HepG2 (cell line): ENCODE results near the gene SRSF11. TPM values are rescaled to one million over a fixed set of nuclear protein-coding genes. Genes with fewer than 3 reads are reported as not detected.
A peak's percentile ranks its signal among the peaks of the same experiment; 100 is the strongest.

Source experiments
- AGO2 ChIP-seq: fragments of 200-400 bp; formaldehyde crosslinking; optimal IDR thresholded peaks from 2 replicates; pipeline ENCODE3; 2017; ENCODE audit warnings: mild to moderate bottlenecking, low read depth, low read length, moderate library complexity
- CENPX ChIP-seq: sonication (generic); formaldehyde crosslinking; IDR thresholded peaks from 2 replicates; pipeline ENCODE4 v1.9.0; 2021; ENCODE audit warnings: mild to moderate bottlenecking, missing genetic modification reagents, moderate library complexity
- FOXC1 ChIP-seq: sonication (generic); formaldehyde crosslinking; IDR thresholded peaks from 2 replicates; pipeline ENCODE4 v1.8.0; 2022; ENCODE audit warnings: mild to moderate bottlenecking, missing genetic modification reagents, borderline replicate concordance
- HDAC1 ChIP-seq: sonication (generic); formaldehyde crosslinking; IDR thresholded peaks from 2 replicates; pipeline ENCODE4 v1.5.1; 2020; ENCODE audit warnings: mild to moderate bottlenecking, missing genetic modification reagents
- MXI1 ChIP-seq: IDR thresholded peaks from 3 replicates; pipeline ENCODE4 v1.6.1; 2012; ENCODE audit warnings: low read depth, low read length, inconsistent platforms, borderline replicate concordance
- NFYC ChIP-seq: IDR thresholded peaks from 2 replicates; pipeline ENCODE4 v1.6.1; 2016; ENCODE audit warnings: missing genetic modification reagents, missing compliant biosample characterization
- PPARG ChIP-seq: conservative IDR thresholded peaks from 2 replicates; pipeline ENCODE4 v1.6.1; 2016; ENCODE audit warnings: missing biosample characterization, missing genetic modification reagents
- PRPF4 ChIP-seq: fragments of 200-400 bp; formaldehyde crosslinking; IDR thresholded peaks from 2 replicates; pipeline ENCODE4 v1.6.1; 2016; ENCODE audit warnings: low read length, low read depth; ENCODE audit not compliant: poor library complexity, severe bottlenecking
- RXRB ChIP-seq: IDR thresholded peaks from 2 replicates; pipeline ENCODE4 v1.6.1; 2016; ENCODE audit warnings: borderline replicate concordance, missing genetic modification reagents, missing compliant biosample characterization
- SNAI1 ChIP-seq: sonication (generic); formaldehyde crosslinking; IDR thresholded peaks from 2 replicates; pipeline ENCODE4 v1.5.0; 2020; ENCODE audit warnings: mild to moderate bottlenecking, missing genetic modification reagents, borderline replicate concordance
- SRSF4 ChIP-seq: fragments of 200-400 bp; formaldehyde crosslinking; IDR thresholded peaks from one replicate; pipeline ENCODE4 v1.6.1; 2018; ENCODE audit warnings: mild to moderate bottlenecking, low read depth, low read length, moderate library complexity; ENCODE audit not compliant: poor library complexity, severe bottlenecking
- XRCC5 ChIP-seq: fragments of 200-400 bp; formaldehyde crosslinking; optimal IDR thresholded peaks from 2 replicates; pipeline ENCODE3; 2017; ENCODE audit warnings: mild to moderate bottlenecking, low read length
- ZBTB38 ChIP-seq: sonication (generic); formaldehyde crosslinking; IDR thresholded peaks from 2 replicates; pipeline ENCODE4 v1.5.1; 2020; ENCODE audit warnings: mild to moderate bottlenecking, missing genetic modification reagents
- ZFP36L1 ChIP-seq: sonication (generic); formaldehyde crosslinking; IDR thresholded peaks from 2 replicates; pipeline ENCODE4 v1.8.0; 2022; ENCODE audit warnings: mild to moderate bottlenecking, missing genetic modification reagents, moderate library complexity
- ZMAT3 ChIP-seq: sonication (generic); formaldehyde crosslinking; conservative IDR thresholded peaks from 2 replicates; pipeline ENCODE4 v1.7.0; 2021; ENCODE audit warnings: missing genetic modification reagents
- ZNF264 ChIP-seq: sonication (generic); formaldehyde crosslinking; IDR thresholded peaks from 2 replicates; pipeline ENCODE4 v1.4.0; 2020; ENCODE audit warnings: missing genetic modification reagents
- ZNF292 ChIP-seq: sonication (generic); formaldehyde crosslinking; IDR thresholded peaks from 2 replicates; pipeline ENCODE4 v1.8.1; 2022; ENCODE audit warnings: mild to moderate bottlenecking, low read depth, missing genetic modification reagents, borderline replicate concordance
- ZNF562 ChIP-seq: sonication (generic); formaldehyde crosslinking; IDR thresholded peaks from 2 replicates; pipeline ENCODE4 v1.8.0; 2022; ENCODE audit warnings: missing genetic modification reagents, borderline replicate concordance
- ZNF674 ChIP-seq: sonication (generic); formaldehyde crosslinking; IDR thresholded peaks from 2 replicates; pipeline ENCODE4 v1.5.0; 2020; ENCODE audit warnings: low read depth, mild to moderate bottlenecking, missing genetic modification reagents
- ZNF761 ChIP-seq: sonication (generic); formaldehyde crosslinking; conservative IDR thresholded peaks from 2 replicates; pipeline ENCODE4 v1.4.0; 2020; ENCODE audit warnings: mild to moderate bottlenecking, missing genetic modification reagents
- ZNF772 ChIP-seq: sonication (generic); formaldehyde crosslinking; IDR thresholded peaks from 2 replicates; pipeline ENCODE4 v1.5.0; 2020; ENCODE audit warnings: mild to moderate bottlenecking, missing genetic modification reagents
- polyA plus RNA-seq, 8 experiments: library from polyadenylated mRNA; depleted of rRNA in 3 of 8; stranded (reverse) in 7 of 8; unstranded in 1 of 8; fragments of >200 nt; fragmentation: Illumina TruSeq in 4 of 8; extraction: Trizol in 4 of 8; gene quantifications; 2 replicates each; pipeline versions ENCODE4 v1.2.1 to v1.2.3, GENCODE V29; 2011 to 2016; ENCODE audit warnings: low read depth in 4 of 8, missing spikeins in 1 of 8, mixed read lengths in 1 of 8; ENCODE audit not compliant: insufficient read depth in 1 of 8
- total RNA-seq, 5 experiments: library from RNA; depleted of rRNA; stranded (reverse); fragments of >200 nt; fragmentation: Illumina TruSeq; extraction: Trizol; gene quantifications; 2 replicates each; pipeline ENCODE4 v1.2.3, GENCODE V29; 2016; ENCODE audit warnings: low read depth in 1 of 5
- TF ChIP-seq, protein P1 (sequence below): sonication (generic); formaldehyde crosslinking; IDR thresholded peaks from 2 replicates; pipeline ENCODE4 v1.8.0; 2023; ENCODE audit warnings: mild to moderate bottlenecking, missing genetic modification reagents
- TF ChIP-seq, protein P2 (sequence below): sonication (generic); formaldehyde crosslinking; IDR thresholded peaks from 2 replicates; pipeline ENCODE4 v1.4.0; 2020; ENCODE audit warnings: missing genetic modification reagents
- TF ChIP-seq, protein P3 (sequence below): sonication (generic); formaldehyde crosslinking; IDR thresholded peaks from 2 replicates; pipeline ENCODE4 v1.5.0; 2020; ENCODE audit warnings: missing genetic modification reagents
- TF ChIP-seq, protein P4 (sequence below): sonication (generic); formaldehyde crosslinking; IDR thresholded peaks from 2 replicates; pipeline ENCODE4 v1.9.0; 2022; ENCODE audit warnings: low read depth, missing genetic modification reagents

The SRSF11 gene
- total and polyA plus RNA-seq, 2 of the 13 experiments (the other 11 are each of a cell fraction or from before 2014, with no cell fraction given): 118 to 381 TPM

DNA sequence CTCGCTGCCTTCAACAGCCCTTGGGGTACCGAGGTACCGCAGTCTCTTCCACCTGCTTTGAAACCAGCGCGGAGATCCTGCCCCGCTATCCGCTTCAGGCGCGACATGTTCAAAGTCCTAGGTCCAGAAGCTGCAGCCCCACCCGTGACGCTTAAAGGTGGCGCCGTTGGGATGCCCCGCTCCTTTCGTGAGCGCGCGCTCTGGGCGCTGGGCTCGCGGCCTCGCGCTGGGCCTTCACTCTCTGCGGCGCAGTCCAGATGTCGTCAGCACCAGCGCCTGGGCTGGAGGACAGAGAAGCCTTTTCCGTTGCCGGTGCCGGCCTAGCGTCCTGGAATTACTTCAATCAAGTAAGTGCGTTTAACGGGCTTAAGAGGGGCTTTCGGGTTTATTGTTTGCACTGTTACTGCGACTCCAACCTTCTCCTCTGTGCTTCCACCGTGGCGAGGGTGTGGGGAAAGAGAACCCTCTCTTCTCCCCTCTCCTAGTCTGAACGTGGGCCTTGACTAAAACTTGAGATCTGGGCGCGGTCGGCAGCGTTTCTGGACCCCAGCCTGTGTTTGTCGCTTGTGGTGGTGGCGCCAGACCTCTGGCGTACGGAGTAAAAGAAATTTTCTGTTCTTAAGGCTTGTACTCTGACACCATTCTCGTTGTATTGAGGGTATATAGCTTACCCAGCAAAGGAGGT is 15.6 kb upstream of the SRSF11 start, which contains the start of gene LRRC40 (continued):
- peak; percentile 97 for TF ChIP-seq ZNF772 (CRISPR knock-in tag)
- peak; percentile 87 for TF ChIP-seq ZBTB38 (CRISPR knock-in tag)
- TF ChIP-seq ZNF264 (CRISPR knock-in tag): peak; percentile 64; the same call in 1 of the 2 replicates
- peak; percentile 64 for TF ChIP-seq XRCC5
- TF ChIP-seq ZNF761: no peak; the same call in 1 of the 2 replicates
- TF ChIP-seq PPARG: no peak
- TF ChIP-seq, protein P1, sequence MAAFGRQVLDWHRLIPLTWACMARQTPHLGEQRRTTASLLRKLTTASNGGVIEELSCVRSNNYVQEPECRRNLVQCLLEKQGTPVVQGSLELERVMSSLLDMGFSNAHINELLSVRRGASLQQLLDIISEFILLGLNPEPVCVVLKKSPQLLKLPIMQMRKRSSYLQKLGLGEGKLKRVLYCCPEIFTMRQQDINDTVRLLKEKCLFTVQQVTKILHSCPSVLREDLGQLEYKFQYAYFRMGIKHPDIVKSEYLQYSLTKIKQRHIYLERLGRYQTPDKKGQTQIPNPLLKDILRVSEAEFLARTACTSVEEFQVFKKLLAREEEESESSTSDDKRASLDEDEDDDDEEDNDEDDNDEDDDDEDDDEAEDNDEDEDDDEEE (CRISPR knock-in tag): no peak
- peak; percentile 50; the same call in 1 of the 2 replicates for TF ChIP-seq ZFP36L1
- no peak for TF ChIP-seq SNAI1 (CRISPR knock-in tag)
- TF ChIP-seq MXI1: peak; percentile 93; the same call in 2 of the 3 replicates
- TF ChIP-seq FOXC1: peak; percentile 96; the same call in 1 of the 2 replicates
- TF ChIP-seq, protein P2, sequence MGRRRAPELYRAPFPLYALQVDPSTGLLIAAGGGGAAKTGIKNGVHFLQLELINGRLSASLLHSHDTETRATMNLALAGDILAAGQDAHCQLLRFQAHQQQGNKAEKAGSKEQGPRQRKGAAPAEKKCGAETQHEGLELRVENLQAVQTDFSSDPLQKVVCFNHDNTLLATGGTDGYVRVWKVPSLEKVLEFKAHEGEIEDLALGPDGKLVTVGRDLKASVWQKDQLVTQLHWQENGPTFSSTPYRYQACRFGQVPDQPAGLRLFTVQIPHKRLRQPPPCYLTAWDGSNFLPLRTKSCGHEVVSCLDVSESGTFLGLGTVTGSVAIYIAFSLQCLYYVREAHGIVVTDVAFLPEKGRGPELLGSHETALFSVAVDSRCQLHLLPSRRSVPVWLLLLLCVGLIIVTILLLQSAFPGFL (CRISPR knock-in tag): no peak
- TF ChIP-seq PRPF4: no peak
- no peak for TF ChIP-seq SRSF4
- TF ChIP-seq CENPX (CRISPR knock-in tag): no peak
- peak; percentile 46; the same call in 1 of the 2 replicates for TF ChIP-seq NFYC (CRISPR knock-in tag)
- peak; percentile 92 for TF ChIP-seq ZNF292
- peak; percentile 43 for TF ChIP-seq AGO2
- TF ChIP-seq RXRB: peak; percentile 66
- peak; percentile 72; the same call in 1 of the 2 replicates for TF ChIP-seq ZNF674
- peak; percentile 94; the same call in 1 of the 2 replicates for TF ChIP-seq HDAC1 (CRISPR knock-in tag)
- no peak for TF ChIP-seq ZNF562 (CRISPR knock-in tag)
- peak; percentile 43; the same call in 1 of the 2 replicates for TF ChIP-seq ZMAT3 (CRISPR knock-in tag)
- TF ChIP-seq, protein P3, sequence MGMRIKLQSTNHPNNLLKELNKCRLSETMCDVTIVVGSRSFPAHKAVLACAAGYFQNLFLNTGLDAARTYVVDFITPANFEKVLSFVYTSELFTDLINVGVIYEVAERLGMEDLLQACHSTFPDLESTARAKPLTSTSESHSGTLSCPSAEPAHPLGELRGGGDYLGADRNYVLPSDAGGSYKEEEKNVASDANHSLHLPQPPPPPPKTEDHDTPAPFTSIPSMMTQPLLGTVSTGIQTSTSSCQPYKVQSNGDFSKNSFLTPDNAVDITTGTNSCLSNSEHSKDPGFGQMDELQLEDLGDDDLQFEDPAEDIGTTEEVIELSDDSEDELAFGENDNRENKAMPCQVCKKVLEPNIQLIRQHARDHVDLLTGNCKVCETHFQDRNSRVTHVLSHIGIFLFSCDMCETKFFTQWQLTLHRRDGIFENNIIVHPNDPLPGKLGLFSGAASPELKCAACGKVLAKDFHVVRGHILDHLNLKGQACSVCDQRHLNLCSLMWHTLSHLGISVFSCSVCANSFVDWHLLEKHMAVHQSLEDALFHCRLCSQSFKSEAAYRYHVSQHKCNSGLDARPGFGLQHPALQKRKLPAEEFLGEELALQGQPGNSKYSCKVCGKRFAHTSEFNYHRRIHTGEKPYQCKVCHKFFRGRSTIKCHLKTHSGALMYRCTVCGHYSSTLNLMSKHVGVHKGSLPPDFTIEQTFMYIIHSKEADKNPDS (CRISPR knock-in tag): peak; percentile 88
- TF ChIP-seq, protein P4, sequence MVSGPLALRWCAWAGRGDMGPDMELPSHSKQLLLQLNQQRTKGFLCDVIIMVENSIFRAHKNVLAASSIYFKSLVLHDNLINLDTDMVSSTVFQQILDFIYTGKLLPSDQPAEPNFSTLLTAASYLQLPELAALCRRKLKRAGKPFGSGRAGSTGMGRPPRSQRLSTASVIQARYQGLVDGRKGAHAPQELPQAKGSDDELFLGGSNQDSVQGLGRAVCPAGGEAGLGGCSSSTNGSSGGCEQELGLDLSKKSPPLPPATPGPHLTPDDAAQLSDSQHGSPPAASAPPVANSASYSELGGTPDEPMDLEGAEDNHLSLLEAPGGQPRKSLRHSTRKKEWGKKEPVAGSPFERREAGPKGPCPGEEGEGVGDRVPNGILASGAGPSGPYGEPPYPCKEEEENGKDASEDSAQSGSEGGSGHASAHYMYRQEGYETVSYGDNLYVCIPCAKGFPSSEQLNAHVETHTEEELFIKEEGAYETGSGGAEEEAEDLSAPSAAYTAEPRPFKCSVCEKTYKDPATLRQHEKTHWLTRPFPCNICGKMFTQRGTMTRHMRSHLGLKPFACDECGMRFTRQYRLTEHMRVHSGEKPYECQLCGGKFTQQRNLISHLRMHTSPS (CRISPR knock-in tag): no peak
